GM21786 (cell line): ENCODE results near the gene RPS18.

ENCODE experiments used
- ATAC-seq: cut with Tn5 transposase; IDR thresholded peaks from one replicate; pipeline ENCODE4 v1.9.1; 2021; ENCODE audit not compliant: unreplicated experiment

Gene RPS18

DNA sequence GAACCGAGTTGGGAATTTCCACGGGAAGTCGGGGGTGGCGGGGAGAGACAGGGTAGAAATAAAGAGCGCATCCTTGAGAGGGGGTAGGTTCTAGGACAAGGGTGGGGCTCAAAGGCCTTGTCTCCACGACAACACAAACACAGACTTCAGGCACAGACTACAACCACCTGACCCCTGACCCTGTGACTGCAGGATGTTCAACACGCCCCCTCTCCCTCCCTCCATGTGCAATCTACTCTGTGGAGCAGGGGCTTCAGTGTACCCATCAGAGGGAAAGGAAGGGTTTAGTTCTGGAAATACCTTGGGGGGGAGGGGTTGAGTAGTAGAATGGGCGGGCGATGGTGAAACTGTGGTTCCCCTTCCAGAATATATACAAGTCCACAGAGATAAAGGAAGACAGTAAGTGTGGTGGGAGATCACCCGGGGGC is 42.7 kb downstream of the RPS18 start:
- no peak for ATAC-seq

GRCh38 chr6:33314943-33315792 is 43.3 kb downstream of the RPS18 start:
- ATAC-seq = no peak

DNA sequence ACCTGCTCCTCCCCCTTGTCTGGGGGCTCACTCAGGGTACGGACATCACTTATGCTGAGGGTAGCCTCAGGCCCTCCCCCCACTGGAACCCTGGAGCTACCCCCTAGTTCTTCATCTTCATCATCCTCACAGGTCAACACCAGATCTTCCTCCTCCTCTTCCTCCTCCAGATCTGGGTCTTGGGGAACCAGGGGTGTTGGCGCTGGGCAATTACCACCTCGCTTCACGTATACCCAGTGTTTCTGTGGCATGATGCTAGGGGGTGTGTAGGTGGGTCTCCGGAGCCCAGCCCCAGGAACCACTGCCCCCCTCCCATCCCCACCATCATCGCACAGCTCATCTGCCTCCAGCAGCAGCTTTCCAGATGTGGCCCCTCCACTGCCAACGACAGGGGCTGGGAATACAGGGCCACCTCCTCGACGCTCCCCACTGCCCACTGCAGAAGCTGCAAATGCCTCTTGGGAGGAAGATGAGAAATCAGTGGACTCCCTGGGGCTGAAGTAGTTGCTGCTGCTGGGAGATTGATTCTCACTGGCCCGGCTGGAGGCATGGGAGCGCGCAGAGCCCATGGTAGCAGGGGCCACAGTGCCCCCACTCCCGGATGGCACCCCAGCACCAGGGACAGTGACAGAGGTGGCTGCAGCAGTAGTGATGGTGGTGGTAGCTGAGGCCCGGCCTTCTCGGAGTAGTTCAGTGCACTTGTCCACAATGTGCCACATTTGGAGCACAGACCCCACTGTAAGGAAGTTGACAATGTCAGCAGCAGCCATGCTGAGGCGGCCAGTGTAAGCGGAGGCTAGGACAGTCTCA is 44.1 kb downstream of the RPS18 start:
- no peak for ATAC-seq

- no peak for ATAC-seq
Measured at GRCh38 chr6:33316603-33317418, 44.9 kb downstream of the RPS18 start.

GRCh38 chr6:33317419-33317668 is 45.5 kb downstream of the RPS18 start:
- no peak for ATAC-seq

DNA sequence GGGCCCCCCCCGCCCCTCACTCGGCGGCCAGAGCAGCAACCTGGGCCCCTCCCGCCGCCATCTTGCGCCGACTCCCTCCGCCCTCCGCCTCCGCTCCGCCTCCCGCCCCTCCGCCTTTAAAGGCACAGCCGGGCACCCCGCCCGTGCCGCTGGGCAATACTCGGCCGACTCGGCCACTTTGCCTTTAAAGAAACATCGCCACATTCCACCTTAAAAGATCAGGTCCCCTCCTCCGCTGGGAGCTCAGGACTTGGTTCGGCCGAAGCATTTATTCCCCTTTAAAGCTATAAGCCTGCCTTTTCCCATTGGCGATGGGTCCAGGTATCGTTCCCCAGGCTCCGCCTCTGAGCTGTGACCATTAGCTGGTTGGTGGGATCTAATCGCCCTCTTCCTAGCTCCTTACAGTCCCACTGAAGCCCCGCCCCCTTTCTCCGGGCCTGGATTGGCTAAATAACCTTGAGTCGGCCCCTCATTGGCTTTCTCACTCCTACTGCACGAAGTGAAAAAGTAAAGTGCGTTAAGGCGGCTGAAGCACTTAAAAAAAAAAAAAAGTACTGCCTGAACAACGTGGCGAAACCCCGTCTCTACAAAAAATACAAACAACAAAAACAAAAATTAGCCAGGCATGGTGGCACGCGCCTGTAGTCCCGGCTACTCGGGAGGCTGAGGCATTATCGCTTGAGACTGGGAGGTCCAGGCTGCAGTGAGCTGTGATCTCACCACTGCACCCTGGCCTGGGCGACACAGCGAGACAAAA is 46.0 kb downstream of the RPS18 start, which contains the start of gene ZBTB22:
ZBTB22 (minus strand) TSS at position 76 of the 757 bp plus-strand sequence. CDS start 828 bp downstream, outside the sequence.
- peak; percentile 58 for ATAC-seq

GRCh38 chr6:33318426-33319073 is 46.7 kb downstream of the RPS18 start:
- no peak for ATAC-seq

- no peak for ATAC-seq
Measured at GRCh38 chr6:33319939-33320314, 48.1 kb downstream of the RPS18 start.

DNA sequence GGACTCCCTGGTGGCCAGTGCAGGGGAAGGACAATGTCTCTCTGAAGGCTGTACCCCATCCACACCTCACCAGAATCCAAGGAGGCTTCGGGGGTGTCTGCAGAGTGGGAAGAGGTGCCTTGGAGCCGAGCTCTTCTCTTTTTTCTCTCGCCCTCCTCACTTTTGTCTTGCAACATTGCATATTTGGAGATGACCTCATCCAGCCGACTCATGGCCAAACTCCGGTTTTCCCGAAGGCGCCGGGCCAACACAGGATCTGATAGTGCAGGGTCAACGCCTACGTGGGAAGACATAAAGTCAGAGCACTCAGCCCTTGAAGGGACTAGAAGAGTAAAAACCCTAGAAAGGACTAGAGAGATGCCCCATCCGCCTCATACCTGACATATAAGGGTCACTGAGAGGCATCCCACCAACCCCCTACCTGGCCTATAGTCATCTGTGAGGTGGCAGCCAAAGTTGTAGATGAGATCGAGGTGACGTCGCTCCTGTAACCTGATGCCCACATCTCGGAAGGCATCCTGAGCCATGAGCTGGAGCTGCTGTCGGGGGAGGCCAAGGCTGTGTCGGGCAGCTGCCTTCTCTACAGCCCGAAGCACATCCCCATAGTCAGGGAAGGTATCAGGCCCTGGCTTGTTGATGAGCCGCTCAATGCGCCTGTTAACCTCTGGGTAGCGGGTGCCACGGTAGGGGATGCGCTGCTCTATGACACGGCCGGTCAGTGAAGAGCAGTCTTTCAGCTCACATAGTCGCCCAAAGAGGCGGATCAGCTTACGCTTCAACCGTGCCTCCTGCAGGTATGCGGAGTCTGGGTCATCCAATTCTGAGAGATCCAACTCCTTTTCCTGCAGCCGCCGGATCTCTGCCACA is 48.7 kb downstream of the RPS18 start:
- no peak for ATAC-seq

- no peak for ATAC-seq
Measured at GRCh38 chr6:33321227-33321626, 49.4 kb downstream of the RPS18 start.

- no peak for ATAC-seq
Measured at GRCh38 chr6:33323623-33323948, 51.7 kb downstream of the RPS18 start.

DNA sequence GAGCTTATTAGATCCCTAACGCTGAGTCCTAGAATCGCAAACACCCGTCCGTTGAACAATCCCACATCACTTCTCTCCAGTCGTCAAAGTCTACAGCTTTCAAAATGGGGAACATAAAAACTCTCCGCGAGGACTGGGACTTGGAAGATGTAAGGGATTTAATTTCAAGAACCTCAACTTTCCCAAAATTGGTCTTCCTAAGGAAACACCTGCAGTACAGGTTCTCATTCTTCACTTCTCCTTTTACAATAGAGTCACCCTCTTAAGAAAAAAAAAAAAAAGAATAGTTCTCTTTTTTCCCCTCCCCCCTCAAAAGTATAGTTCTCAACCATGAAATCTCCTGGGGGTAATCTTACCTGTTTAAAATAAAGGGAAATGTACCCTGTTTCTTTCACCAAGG is 52.2 kb downstream of the RPS18 start:
- ATAC-seq = no peak
